ENCODE measurements around the gene MOCS1.

MOCS1 gene

GRCh38 chr6:39902786-39903465, 31.3 kb downstream of the MOCS1 start:
- no peak for DNase-seq (ENCODE audit: low read depth)

- DNase-seq (ENCODE audit: low read depth), result no peak
These were observed 32.1 kb downstream of the MOCS1 start for GRCh38 chr6:39902136-39902535.

GRCh38 chr6:39901670-39902069, 32.6 kb downstream of the MOCS1 start:
- no peak for DNase-seq (ENCODE audit: low read depth)

GRCh38 chr6:39901116-39901655, 33.1 kb downstream of the MOCS1 start:
- DNase-seq (ENCODE audit: low read depth), result no peak

- DNase-seq (ENCODE audit: low read depth), result no peak
These were observed 34.5 kb downstream of the MOCS1 start for GRCh38 chr6:39899554-39900295.

- no peak for DNase-seq (ENCODE audit: low read depth)
These were observed 35.6 kb downstream of the MOCS1 start for GRCh38 chr6:39898625-39899024.

GRCh38 chr6:39897698-39898097, 36.6 kb downstream of the MOCS1 start:
- DNase-seq (ENCODE audit: low read depth), result no peak

- DNase-seq (ENCODE audit: low read depth), result no peak
These were observed 37.6 kb downstream of the MOCS1 start for GRCh38 chr6:39896701-39897100.

GRCh38 chr6:39893286-39893685, 41.0 kb downstream of the MOCS1 start:
- DNase-seq (ENCODE audit: low read depth), result no peak

GRCh38 chr6:39892490-39893129, 41.7 kb downstream of the MOCS1 start:
- no peak for DNase-seq (ENCODE audit: low read depth)

GRCh38 chr6:39891976-39892375, 42.3 kb downstream of the MOCS1 start:
- DNase-seq (ENCODE audit: low read depth), result no peak

- DNase-seq (ENCODE audit: low read depth), result no peak
These were observed 42.9 kb downstream of the MOCS1 start for GRCh38 chr6:39891353-39891752.

GRCh38 chr6:39889229-39889628, 45.0 kb downstream of the MOCS1 start:
- DNase-seq (ENCODE audit: low read depth), result no peak

- no peak for DNase-seq (ENCODE audit: low read depth)
These were observed 46.4 kb downstream of the MOCS1 start for GRCh38 chr6:39887692-39888450.

GRCh38 chr6:39886871-39887270, 47.4 kb downstream of the MOCS1 start:
- no peak for DNase-seq (ENCODE audit: low read depth)

- DNase-seq (ENCODE audit: low read depth), result no peak
These were observed 48.6 kb downstream of the MOCS1 start for GRCh38 chr6:39885691-39886090.

- DNase-seq (ENCODE audit: low read depth), result no peak
These were observed 49.6 kb downstream of the MOCS1 start for GRCh38 chr6:39884696-39885095.

- DNase-seq (ENCODE audit: low read depth), result no peak
These were observed 51.7 kb downstream of the MOCS1 start for GRCh38 chr6:39882531-39882899.

GRCh38 chr6:39881851-39882530, 52.3 kb downstream of the MOCS1 start:
- DNase-seq (ENCODE audit: low read depth), result no peak

- no peak for DNase-seq (ENCODE audit: low read depth)
These were observed 53.7 kb downstream of the MOCS1 start for GRCh38 chr6:39880594-39880993.

- DNase-seq (ENCODE audit: low read depth), result no peak
These were observed 54.7 kb downstream of the MOCS1 start for GRCh38 chr6:39879535-39879934.

GRCh38 chr6:39876826-39877225, 57.4 kb downstream of the MOCS1 start:
- DNase-seq (ENCODE audit: low read depth), result no peak
